GM12801 (cell line): ENCODE results near the gene KLHDC10.

Experiments
- CTCF ChIP-seq: IDR thresholded peaks from one replicate; pipeline ENCODE4 v1.5.1; 2011; ENCODE audit warnings: control low read depth; ENCODE audit not compliant: insufficient read length; ENCODE audit errors: extremely low read depth

Gene KLHDC10

GRCh38 chr7:130178251-130178650, 107.9 kb downstream of the KLHDC10 start:
- TF ChIP-seq CTCF: no peak

- TF ChIP-seq CTCF: no peak
Measured at GRCh38 chr7:130179631-130180030, 109.3 kb downstream of the KLHDC10 start.

GRCh38 chr7:130180571-130181262, 110.4 kb downstream of the KLHDC10 start:
- no peak for TF ChIP-seq CTCF

GRCh38 chr7:130181263-130181605, 110.9 kb downstream of the KLHDC10 start:
- TF ChIP-seq CTCF: no peak

- no peak for TF ChIP-seq CTCF
Measured at GRCh38 chr7:130182990-130183389, 112.7 kb downstream of the KLHDC10 start.
